ENCODE data around the gene METTL24. TPM values are rescaled to one million over a fixed set of nuclear protein-coding genes. Genes with fewer than 3 reads are reported as not detected.
"Not testable (repeated sequence)": the region's sequence is repeated elsewhere in the genome, so short reads cannot be mapped to it uniquely, and the experiment has no call there.

The METTL24 gene
- total RNA-seq, 1 experiment from 2014 or later = not detected

- ChIA-PET POLR2A (interaction anchor here (0.6 kb wide), 1 partner anchor 44 kb away, joined by 3 read pairs; no protein-coding TSS in a partner anchor), CTCF (no interaction called here)
- Mint-ChIP-seq H3K9me3 (ENCODE audit: unreplicated experiment) (no peaks in the 10 kb centered on the region), H3K4me3 (ENCODE audit: unreplicated experiment) (no peak overlapping the region), H3K27ac (ENCODE audit: low read depth, unreplicated experiment) (no peak overlapping the region), H3K36me3 (ENCODE audit: insufficient read depth, unreplicated experiment) (no peaks in the 10 kb centered on the region), H3K4me1 (ENCODE audit: insufficient read depth, unreplicated experiment) (no peaks in the 10 kb centered on the region), H3K27me3 (ENCODE audit: insufficient read depth, unreplicated experiment) (peaks cover 70% of the 10 kb centered on the region)
- DNase-seq (ENCODE audit: unreplicated experiment) = no peak
- intact Hi-C loops (cut with micrococcal nuclease) = no loop called here
- TF ChIP-seq CTCF (IDR thresholded peaks at IDR 0.05; ENCODE audit: unreplicated experiment) = no peak
- BruUV-seq (replicated peaks) = no TSS peak
These were observed 50.8 kb downstream of the METTL24 start for GRCh38 chr6:110307368-110307767.

GRCh38 chr6:110305832-110306231, 52.3 kb downstream of the METTL24 start:
- DNase-seq (ENCODE audit: unreplicated experiment); H3K27ac Mint-ChIP-seq (ENCODE audit: low read depth, unreplicated experiment); POLR2A ChIA-PET; CTCF ChIA-PET; intact Hi-C loops (cut with micrococcal nuclease); H3K9me3 Mint-ChIP-seq (ENCODE audit: unreplicated experiment); H3K4me3 Mint-ChIP-seq (ENCODE audit: unreplicated experiment); H3K36me3 Mint-ChIP-seq (ENCODE audit: insufficient read depth, unreplicated experiment); BruUV-seq (replicated peaks); H3K4me1 Mint-ChIP-seq (ENCODE audit: insufficient read depth, unreplicated experiment): not testable (repeated sequence)
- peaks cover 67% of the 10 kb centered on the region for H3K27me3 Mint-ChIP-seq (ENCODE audit: insufficient read depth, unreplicated experiment)

GRCh38 chr6:110303692-110304091, 54.5 kb downstream of the METTL24 start:
- H3K4me1 Mint-ChIP-seq (ENCODE audit: insufficient read depth, unreplicated experiment); H3K9me3 Mint-ChIP-seq (ENCODE audit: unreplicated experiment); H3K4me3 Mint-ChIP-seq (ENCODE audit: unreplicated experiment); intact Hi-C loops (cut with micrococcal nuclease); BruUV-seq (replicated peaks); POLR2A ChIA-PET; H3K27ac Mint-ChIP-seq (ENCODE audit: low read depth, unreplicated experiment); H3K36me3 Mint-ChIP-seq (ENCODE audit: insufficient read depth, unreplicated experiment); DNase-seq (ENCODE audit: unreplicated experiment): not testable (repeated sequence)
- CTCF ChIA-PET = interaction anchor here (0.6 kb wide), 1 partner anchor 264 kb away, joined by 3 read pairs; no protein-coding TSS in a partner anchor
- peaks cover 67% of the 10 kb centered on the region for H3K27me3 Mint-ChIP-seq (ENCODE audit: insufficient read depth, unreplicated experiment)

GRCh38 chr6:110298916-110299315, 59.2 kb downstream of the METTL24 start:
- Mint-ChIP-seq H3K4me1 (ENCODE audit: insufficient read depth, unreplicated experiment) (no peaks in the 10 kb centered on the region), H3K4me3 (ENCODE audit: unreplicated experiment) (no peak overlapping the region), H3K36me3 (ENCODE audit: insufficient read depth, unreplicated experiment) (no peaks in the 10 kb centered on the region), H3K9me3 (ENCODE audit: unreplicated experiment) (peaks cover 7% of the 10 kb centered on the region), H3K27me3 (ENCODE audit: insufficient read depth, unreplicated experiment) (peaks cover 80% of the 10 kb centered on the region), H3K27ac (ENCODE audit: low read depth, unreplicated experiment) (no peak overlapping the region)
- no peak for DNase-seq (ENCODE audit: unreplicated experiment)
- CTCF ChIA-PET = interaction anchor here (0.6 kb wide), 1 partner anchor 67 kb away, joined by 4 read pairs; no protein-coding TSS in a partner anchor
- POLR2A ChIA-PET = no interaction called here
- intact Hi-C loops (cut with micrococcal nuclease) = no loop called here
- BruUV-seq (replicated peaks) = no TSS peak
- no peak for TF ChIP-seq CTCF (IDR thresholded peaks at IDR 0.05; ENCODE audit: unreplicated experiment)

- H3K4me1 Mint-ChIP-seq (ENCODE audit: insufficient read depth, unreplicated experiment) = no peaks in the 10 kb centered on the region
- no TSS peak for BruUV-seq (replicated peaks)
These were observed 59.7 kb downstream of the METTL24 start for GRCh38 chr6:110298411-110298810.

More at GRCh38 chr6:110298411-110298810, 59.7 kb downstream of the METTL24 start:
- peaks cover 7% of the 10 kb centered on the region for H3K9me3 Mint-ChIP-seq (ENCODE audit: unreplicated experiment)
- ChIA-PET POLR2A (interaction anchor here (0.8 kb wide), 1 partner anchor 873 kb away, joined by 3 read pairs; no protein-coding TSS in a partner anchor), CTCF (interaction anchor here (0.6 kb wide), 1 partner anchor 68 kb away, joined by 4 read pairs; no protein-coding TSS in a partner anchor)
- no peak overlapping the region for H3K4me3 Mint-ChIP-seq (ENCODE audit: unreplicated experiment)
- H3K27me3 Mint-ChIP-seq (ENCODE audit: insufficient read depth, unreplicated experiment) = peaks cover 80% of the 10 kb centered on the region
- no peak for TF ChIP-seq CTCF (IDR thresholded peaks at IDR 0.05; ENCODE audit: unreplicated experiment)
- intact Hi-C loops (cut with micrococcal nuclease) = no loop called here
- no peak overlapping the region for H3K27ac Mint-ChIP-seq (ENCODE audit: low read depth, unreplicated experiment)
- no peaks in the 10 kb centered on the region for H3K36me3 Mint-ChIP-seq (ENCODE audit: insufficient read depth, unreplicated experiment)
- no peak for DNase-seq (ENCODE audit: unreplicated experiment)
